Pancreas (tissue), 10 donors: ENCODE data around the gene KIDINS220. TPM values are rescaled to one million over a fixed set of nuclear protein-coding genes. Genes with fewer than 3 reads are reported as not detected.

Experiments used
- ATAC-seq, 4 donors: fragments of 200-7000 bp; cut with Tn5 transposase; one replicate each; pipeline versions ENCODE4 v1.8.0 to v1.9.1; 2020; ENCODE audit warnings: mild to moderate bottlenecking in 4 of 4, moderate library complexity in 4 of 4
- DNase-seq, 6 donors: peaks; one replicate each; pipeline ENCODE4 v3.0.0-alpha.2; 2020
- FAIRE-seq: peaks from 2 replicates; lab custom pipeline; 2012; peaks lifted over from hg19 to GRCh38; lab: Jason Lieb, UNC
- H3K27ac ChIP-seq, 4 donors: fragments of 200-600 bp; sonication (generic); 1 replicate in 3 of 4; 2 replicates in 1 of 4; pipeline versions ENCODE4 v1.5.0 to v1.8.0; 2020
- H3K27me3 ChIP-seq, 4 donors: fragments of 200-600 bp; one replicate each; pipeline ENCODE4 v1.8.0; 2021
- H3K36me3 ChIP-seq, 3 donors: fragments of 200-600 bp; sonication (generic) in 1 of 3; one replicate each; pipeline versions ENCODE4 v1.5.0 to v1.8.0; 2020 to 2021
- H3K4me1 ChIP-seq, 3 donors: fragments of 200-600 bp; one replicate each; pipeline ENCODE4 v1.8.0; 2021
- H3K4me3 ChIP-seq, 4 donors: fragments of 200-600 bp; sonication (generic) in 2 of 4; one replicate each; pipeline versions ENCODE4 v1.5.0 to v1.8.0; 2020 to 2021
- H3K9me3 ChIP-seq, 4 donors: fragments of 200-600 bp; one replicate each; pipeline ENCODE4 v1.8.0; 2021
- WGBS, 2 donors: extraction: QIAGEN DNeasy Blood & Tissue Kit; methylation state at CpG; one replicate each; pipeline ENCODE4 v1.1.7; 2013; 5-methylcytosine and 5-hydroxymethylcytosine counted together
- intact Hi-C, 3 donors: fragments of 100-400 bp; cut with DNase I; formaldehyde crosslinking; loops; one replicate each; pipeline versions ENCODE4 v1.11.1 to v1.14.2; 2022
- polyA plus RNA-seq, 2 donors: library from polyadenylated mRNA; stranded (reverse); fragments of 200-250 nt; gene quantifications; one replicate each; pipeline ENCODE4 v1.2.3, GENCODE V29; 2013
- total RNA-seq, 6 donors: library from RNA; stranded (reverse); fragmentation: NEBNext Ultra II Directional in 4 of 6; extraction: Animal tissue kit (Norgen Biotek cat#: 25700) in 4 of 6; gene quantifications; one replicate each; pipeline versions ENCODE4 v1.2.1 to v1.2.4, GENCODE V29; 2021 to 2023
- TF ChIP-seq, protein P1 (sequence below), 4 donors: fragments of 200-600 bp; sonication (generic) in 3 of 4; IDR thresholded peaks; one replicate each; pipeline versions ENCODE4 v1.5.0 to v1.8.0; 2021; ENCODE audit warnings: antibody characterized with exemption in 4 of 4
- donor health status: healthy with polysubstance abuse.
- donor health status: DM: no; HTN: no; CAD: no; lungs with moderate emphysema.
- donor health status: DM: no; HTN: no; CAD: no.
- donor health status: control.
- donor health status: control.
- donor health status: Bipolar disorder and iron deficiency.
- donor health status: DM: yes; HTN: yes; CAD: no.
- donor health status: DM: no; HTN: no; CAD: no.
- donor health status: DM: no; HTN: no; CAD: no.
- donor health status: DM: yes; HTN: yes; CAD: no.

The KIDINS220 gene
- total and polyA plus RNA-seq, 8 donors = 8.5 to 34.3 (median 18.2) TPM

DNA sequence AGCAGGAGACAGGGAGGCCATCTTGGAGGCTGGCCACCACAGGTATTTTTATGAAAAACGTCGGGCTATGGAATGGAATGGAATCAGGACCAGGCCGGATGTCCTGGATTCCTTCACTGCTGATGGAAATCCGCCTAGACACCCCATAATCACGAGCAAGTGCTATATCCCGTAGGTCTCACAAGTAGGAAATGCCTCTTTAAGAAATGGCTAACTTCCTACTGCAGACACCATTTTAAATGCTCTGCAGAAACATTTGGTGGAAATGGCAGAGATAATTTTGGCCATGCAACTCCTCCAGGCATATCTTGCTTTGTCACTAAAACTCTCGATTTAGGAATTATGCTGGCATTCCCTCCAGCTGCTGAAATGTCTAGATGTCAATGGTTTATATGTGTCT is 137.6 kb downstream of the KIDINS220 start:
- no peak for FAIRE-seq
- no peaks in the 10 kb centered on the region for H3K9me3 ChIP-seq
- no peak for DNase-seq
- intact Hi-C loops = loop anchor here in 1 of 3 donors (10.0 kb wide), 1 partner anchor 1275 kb away; no protein-coding TSS in a partner anchor
- no peak overlapping the region for H3K4me3 ChIP-seq
- no peaks in the 10 kb centered on the region for H3K4me1 ChIP-seq
- no peak for ATAC-seq
- no peaks in the 10 kb centered on the region for H3K27me3 ChIP-seq
- TF ChIP-seq, protein P1, sequence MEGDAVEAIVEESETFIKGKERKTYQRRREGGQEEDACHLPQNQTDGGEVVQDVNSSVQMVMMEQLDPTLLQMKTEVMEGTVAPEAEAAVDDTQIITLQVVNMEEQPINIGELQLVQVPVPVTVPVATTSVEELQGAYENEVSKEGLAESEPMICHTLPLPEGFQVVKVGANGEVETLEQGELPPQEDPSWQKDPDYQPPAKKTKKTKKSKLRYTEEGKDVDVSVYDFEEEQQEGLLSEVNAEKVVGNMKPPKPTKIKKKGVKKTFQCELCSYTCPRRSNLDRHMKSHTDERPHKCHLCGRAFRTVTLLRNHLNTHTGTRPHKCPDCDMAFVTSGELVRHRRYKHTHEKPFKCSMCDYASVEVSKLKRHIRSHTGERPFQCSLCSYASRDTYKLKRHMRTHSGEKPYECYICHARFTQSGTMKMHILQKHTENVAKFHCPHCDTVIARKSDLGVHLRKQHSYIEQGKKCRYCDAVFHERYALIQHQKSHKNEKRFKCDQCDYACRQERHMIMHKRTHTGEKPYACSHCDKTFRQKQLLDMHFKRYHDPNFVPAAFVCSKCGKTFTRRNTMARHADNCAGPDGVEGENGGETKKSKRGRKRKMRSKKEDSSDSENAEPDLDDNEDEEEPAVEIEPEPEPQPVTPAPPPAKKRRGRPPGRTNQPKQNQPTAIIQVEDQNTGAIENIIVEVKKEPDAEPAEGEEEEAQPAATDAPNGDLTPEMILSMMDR (IDR thresholded peaks at IDR 0.05) = no peak
- 78 to 86% methylated on average over 7 of the region's 7 CpGs for WGBS, 2 donors
- H3K27ac ChIP-seq = no peak overlapping the region
- no peaks in the 10 kb centered on the region for H3K36me3 ChIP-seq

DNA sequence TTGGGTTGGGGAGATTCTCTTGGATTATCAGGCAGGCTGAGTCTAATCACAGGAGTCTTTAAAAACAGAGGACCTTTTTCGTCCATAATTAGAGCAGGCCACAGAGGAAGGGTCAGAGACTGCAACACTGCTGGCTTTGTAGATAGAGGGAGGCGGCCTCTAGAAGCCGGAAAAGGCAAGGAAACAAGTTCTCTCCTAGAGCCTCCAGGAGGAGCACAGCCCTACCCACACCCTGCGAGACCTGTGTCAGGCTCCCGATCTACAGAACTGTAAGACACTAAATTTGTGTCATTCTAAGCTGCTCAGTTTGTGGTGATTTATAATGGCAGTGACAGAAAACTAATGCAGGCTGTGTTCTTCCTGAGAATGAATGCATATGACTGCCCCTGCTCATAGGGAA is 140.2 kb downstream of the KIDINS220 start:
- no peaks in the 10 kb centered on the region for H3K36me3 ChIP-seq
- H3K4me3 ChIP-seq = no peak overlapping the region
- TF ChIP-seq, protein P1 (IDR thresholded peaks at IDR 0.05) = no peak
- no peak overlapping the region for H3K27ac ChIP-seq
- 78 to 89% methylated on average over 5 of the region's 5 CpGs for WGBS, 2 donors
- DNase-seq (no peak), ATAC-seq (no peak), FAIRE-seq (no peak)
- H3K9me3 ChIP-seq = no peaks in the 10 kb centered on the region
- H3K27me3 ChIP-seq = peaks cover 0 to 4% (median 0%) of the 10 kb centered on the region in 4 donors
- no peaks in the 10 kb centered on the region for H3K4me1 ChIP-seq
- intact Hi-C loops = loop anchor here in 1 of 3 donors (10.0 kb wide), 1 partner anchor 1272 kb away; no protein-coding TSS in a partner anchor

DNA sequence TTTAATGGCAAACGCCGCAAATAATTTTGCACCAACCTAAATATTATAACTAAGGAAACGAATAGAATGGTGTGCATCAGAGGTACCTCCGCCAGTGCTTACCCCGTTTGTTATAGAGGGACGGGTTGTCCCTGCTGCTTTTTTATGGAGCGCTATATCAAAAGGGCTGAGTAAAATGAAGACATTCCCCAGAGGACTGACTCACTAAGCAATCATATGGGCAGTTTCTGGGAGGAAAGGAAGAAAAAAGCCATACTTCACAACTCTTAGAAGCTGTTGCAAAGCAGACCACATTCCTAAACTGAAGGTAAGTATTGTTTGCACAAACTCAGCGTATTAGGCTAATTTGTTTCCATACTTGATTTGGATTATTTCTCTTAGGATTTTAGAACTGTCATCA is 142.7 kb downstream of the KIDINS220 start:
- intact Hi-C loops = loop anchor here in 1 of 3 donors (10.0 kb wide), 1 partner anchor 1270 kb away; no protein-coding TSS in a partner anchor
- H3K4me3 ChIP-seq = no peak overlapping the region

DNA sequence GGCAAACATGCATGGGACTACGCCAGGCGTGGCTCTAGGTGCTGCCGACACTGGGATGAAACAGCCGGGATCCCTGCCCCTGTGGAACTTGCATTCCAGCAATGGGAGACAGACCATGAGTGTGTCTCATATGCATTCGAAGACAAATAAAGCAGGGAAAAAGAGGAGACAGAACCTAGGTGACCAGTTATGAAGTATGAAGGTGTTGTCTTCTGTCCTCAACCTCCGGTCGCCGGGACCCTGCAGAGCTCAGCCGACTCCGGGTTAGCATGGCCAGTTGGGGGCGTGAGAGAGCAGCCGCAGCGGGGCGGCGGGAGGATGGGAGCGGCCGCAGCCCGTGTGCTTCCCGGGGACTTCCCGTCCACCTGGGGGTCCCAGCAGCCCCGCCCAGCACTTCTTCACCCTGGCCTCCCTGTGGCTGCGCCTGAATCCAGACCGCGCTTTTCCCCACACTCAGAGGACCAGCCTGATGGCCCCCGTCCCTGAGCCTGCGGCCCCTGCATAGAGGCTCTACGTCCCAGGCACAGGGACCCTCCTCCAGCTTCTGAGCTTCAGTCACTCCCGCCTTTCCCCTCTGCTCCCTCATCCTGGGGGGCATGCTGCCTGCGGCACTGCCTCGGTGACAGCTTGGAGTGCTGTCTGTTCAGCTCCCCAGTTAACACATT is 144.1 kb downstream of the KIDINS220 start:
- Histone ChIP-seq H3K36me3 (no peaks in the 10 kb centered on the region), H3K27me3 (peaks cover 0 to 4% (median 0%) of the 10 kb centered on the region in 4 donors), H3K9me3 (no peaks in the 10 kb centered on the region), H3K4me3 (peak overlapping the region in 1 of 4 donors; percentile 31), H3K4me1 (no peaks in the 10 kb centered on the region), H3K27ac (no peak overlapping the region)
- DNase-seq (peak in 3 of 6 donors; percentile 33 to 88 (median 55)), FAIRE-seq (no peak), ATAC-seq (peak; percentile 56 to 97 (median 91))
- intact Hi-C loops = loop anchor here in 1 of 3 donors (10.0 kb wide), 1 partner anchor 1268 kb away; no protein-coding TSS in a partner anchor
- TF ChIP-seq, protein P1 (IDR thresholded peaks at IDR 0.05) = peak; percentile 24 to 62 (median 59)
- WGBS, 2 donors = 14 to 19% methylated on average over 24 to 30 of the region's 30 CpGs

More for the DNA sequence above, 142.7 kb downstream of the KIDINS220 start:
- DNase-seq = no peak
- ATAC-seq = no peak
- FAIRE-seq = no peak
- Histone ChIP-seq H3K27ac (no peak overlapping the region), H3K27me3 (peaks cover 0 to 4% (median 0%) of the 10 kb centered on the region in 4 donors), H3K36me3 (no peaks in the 10 kb centered on the region), H3K9me3 (no peaks in the 10 kb centered on the region), H3K4me1 (no peaks in the 10 kb centered on the region)
- 72 to 73% methylated on average over 8 of the region's 8 CpGs for WGBS, 2 donors
- TF ChIP-seq, protein P1 (IDR thresholded peaks at IDR 0.05) = no peak

DNA sequence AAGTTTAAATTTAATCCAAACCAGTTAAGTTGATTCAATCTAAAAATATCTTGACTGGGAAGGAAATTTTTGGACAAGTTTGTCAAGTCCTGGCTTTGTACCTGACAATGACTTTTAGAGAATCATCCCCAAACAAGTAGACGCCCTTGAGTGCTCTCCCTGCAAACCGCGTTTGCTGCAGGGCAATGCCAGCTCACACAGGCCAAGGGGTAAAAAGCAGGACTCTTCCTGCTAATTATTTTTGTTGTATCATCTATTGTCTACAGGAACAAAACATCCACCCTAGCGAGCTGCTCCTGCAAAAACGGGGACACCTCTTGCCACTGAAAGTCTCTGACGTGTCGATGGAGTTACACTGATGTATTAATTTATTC is 144.6 kb downstream of the KIDINS220 start:
- H3K4me3 ChIP-seq = peak overlapping the region in 1 of 4 donors; percentile 31
- peaks cover 0 to 4% (median 0%) of the 10 kb centered on the region in 4 donors for H3K27me3 ChIP-seq
- no peak for FAIRE-seq
- H3K27ac ChIP-seq = no peak overlapping the region
- intact Hi-C loops = loop anchor here in 1 of 3 donors (10.0 kb wide), 1 partner anchor 1268 kb away; no protein-coding TSS in a partner anchor
- WGBS, 2 donors = 35 to 41% methylated on average over 7 of the region's 7 CpGs
- H3K36me3 ChIP-seq = no peaks in the 10 kb centered on the region
- H3K4me1 ChIP-seq = no peaks in the 10 kb centered on the region
- no peaks in the 10 kb centered on the region for H3K9me3 ChIP-seq
- TF ChIP-seq, protein P1 (IDR thresholded peaks at IDR 0.05) = no peak
- no peak for ATAC-seq
- DNase-seq = no peak
